NCI-H2171 treated with DMSO at 0.1 percent for 48 hours (cell line): ENCODE data around the gene TSPAN2.
A peak's percentile ranks its signal among the peaks of the same experiment; 100 is the strongest.

Source experiments
- DNase-seq: peaks from one replicate; lab custom pipeline; 2025; lab: John Stamatoyannopoulos, UW

Gene TSPAN2

DNA sequence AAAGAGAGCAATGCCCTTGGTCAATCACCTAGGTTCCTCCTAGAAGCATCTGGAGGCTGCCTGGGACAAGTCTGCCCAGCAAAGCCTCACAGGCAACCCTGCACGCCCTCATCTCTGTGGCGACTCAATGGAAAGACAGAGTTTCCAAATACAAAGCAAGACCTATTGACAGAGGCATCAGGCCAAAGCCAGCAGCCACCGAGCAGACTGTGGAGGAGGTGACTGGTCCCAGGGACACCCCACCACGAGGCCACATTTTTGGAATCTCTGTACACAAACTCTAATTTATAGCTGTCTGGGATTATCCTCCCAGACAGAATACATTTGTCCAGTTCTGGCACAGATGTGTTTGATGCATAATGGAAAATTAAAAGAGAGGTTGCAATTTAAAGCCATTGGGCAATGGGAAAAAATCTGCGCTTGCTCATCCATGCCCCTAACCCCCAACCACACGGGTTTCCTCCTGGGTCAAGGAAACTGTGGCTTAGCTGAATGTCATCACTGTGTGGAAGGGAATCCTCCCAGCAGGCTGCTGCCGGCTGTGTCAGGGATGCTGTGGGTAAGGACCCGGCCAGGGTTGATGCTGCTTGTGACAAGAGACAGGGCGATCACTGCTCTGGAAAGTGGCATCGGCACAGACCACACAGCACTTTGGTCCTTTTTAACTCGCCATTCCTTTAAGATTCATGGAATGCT is 14.3 kb downstream of the TSPAN2 start:
- no peak for DNase-seq

DNA sequence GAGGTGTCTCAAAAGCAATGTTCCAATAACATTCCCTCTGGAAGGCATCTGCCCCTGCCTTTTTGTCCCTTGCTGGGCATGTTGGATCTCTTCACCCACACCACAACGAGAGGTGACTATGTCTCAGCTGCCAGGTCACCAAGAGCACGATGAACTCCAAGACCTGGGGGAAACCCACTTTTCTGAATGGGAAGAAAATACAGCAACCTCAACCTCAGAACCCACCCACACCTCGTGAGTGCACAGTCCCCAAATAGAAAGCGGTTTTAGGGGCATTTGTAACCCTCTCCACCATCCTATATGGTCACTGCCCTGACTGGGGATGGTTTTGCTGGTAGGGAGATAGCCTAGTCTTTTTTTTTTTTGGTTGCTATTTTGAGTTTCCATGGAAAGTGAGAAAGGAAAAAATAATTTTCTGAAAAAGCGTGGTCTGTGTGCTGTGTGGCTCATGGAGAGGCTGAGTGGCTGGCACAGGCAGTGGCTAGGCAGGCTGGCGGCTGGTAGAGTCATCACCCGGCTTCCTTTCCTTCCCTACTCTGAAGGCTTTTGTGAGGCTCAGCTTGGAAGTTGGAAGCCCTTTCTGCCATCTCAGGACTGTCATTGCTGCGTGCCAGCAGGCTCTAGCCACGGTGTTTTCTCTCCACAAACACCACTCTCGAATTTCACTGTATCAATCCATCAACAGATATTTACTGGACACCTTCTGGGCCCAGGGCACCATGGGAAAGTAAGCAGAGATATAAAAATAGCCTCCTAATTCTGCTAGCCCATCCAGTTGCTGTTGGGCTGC is 15.8 kb downstream of the TSPAN2 start:
- DNase-seq: no peak

DNA sequence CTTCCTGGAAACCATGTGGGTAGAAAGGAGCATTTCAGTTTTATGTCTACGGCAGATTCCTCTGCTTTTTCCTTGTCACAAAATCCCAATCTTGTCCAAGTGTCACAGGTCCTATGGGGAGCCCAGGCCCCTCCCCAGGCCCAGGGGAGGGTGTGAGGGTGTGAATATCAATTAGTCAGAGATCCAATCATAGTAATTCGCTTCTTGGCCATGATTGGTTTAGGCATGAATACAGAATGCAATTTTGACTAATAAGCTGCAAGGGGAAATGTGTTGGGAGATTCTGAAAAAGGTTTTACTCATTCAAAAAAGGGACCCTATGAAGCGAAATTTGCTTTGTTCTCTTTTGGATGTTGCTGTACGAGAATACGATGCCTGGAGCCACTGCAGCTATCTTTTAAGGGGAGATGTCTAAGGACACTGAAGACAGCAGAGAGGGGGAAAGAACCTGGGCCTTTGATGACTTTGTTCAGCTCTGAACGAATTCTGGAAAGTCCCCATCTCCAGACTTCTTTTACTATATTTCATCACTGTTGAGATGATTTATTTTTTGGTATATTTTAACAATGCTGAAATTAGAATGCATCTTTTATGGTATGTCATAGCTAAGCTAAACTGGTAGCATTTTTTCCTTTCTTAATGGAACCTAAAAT is 18.2 kb downstream of the TSPAN2 start:
- DNase-seq: no peak

DNA sequence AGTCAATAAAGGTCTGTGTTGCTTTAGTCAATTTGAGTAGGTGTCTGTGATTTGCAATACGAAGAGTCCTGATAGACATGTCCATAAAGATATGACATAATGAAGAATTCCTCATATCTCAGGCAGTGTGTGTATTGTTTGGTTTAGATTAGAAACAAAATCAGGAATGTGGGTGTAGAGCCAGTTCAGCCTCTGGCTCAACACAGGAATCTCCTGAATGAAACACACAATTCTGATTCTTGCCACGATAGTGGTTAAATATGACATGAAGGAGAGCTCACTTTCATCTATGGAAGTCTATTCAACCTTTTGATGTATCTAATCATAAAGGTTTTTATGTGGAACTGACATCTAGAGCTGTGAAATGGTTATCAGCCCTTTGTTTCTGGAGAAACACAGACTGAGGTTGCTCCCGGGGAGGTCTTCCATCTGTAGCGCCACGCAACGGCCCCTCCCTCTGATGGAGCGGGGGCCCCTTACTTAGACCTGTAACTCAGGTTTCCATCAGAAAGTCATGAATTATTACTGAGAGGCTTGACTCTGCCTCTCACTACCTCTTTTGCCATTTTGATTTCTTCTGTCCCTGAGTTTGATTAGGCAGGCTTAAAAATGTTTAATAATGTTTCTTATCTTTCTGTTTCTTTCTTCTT is 19.5 kb downstream of the TSPAN2 start:
- no peak for DNase-seq

DNA sequence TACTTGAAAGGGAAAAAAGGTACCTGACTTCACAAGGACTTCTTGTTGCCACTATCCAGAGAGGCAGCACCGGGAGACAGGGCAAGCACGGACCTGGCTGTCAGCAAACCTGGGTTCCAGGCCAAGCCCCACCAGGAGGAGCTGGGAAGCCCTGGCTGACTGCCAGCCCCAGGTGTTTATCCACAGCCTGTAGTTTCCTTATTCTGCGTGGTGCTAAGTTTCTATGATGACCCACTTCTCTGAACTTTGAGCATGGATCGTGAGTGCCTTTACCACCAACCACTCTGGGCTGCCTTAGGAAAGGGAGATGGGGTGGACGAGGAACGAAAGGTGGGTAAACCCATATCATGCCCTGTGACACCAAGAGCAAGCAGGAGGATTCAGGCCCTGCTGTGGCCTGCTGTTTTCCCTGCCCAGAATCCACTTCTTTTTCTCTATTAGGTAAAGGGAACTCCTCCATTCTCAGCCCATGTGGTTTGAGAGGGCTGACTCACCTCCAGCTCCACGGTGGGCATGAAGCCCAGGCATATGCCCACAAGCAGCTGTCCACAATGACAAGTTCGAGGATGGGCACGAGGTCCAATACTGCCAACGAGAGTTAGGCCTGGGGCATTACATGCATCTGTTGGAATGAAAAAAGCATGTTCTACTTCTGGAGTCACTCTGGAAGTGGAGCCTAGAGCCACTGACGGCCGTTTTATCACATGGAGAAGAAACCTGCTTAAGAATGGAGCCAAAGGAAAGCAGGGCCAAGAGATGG is 20.3 kb downstream of the TSPAN2 start:
- peak; percentile 42 for DNase-seq

DNA sequence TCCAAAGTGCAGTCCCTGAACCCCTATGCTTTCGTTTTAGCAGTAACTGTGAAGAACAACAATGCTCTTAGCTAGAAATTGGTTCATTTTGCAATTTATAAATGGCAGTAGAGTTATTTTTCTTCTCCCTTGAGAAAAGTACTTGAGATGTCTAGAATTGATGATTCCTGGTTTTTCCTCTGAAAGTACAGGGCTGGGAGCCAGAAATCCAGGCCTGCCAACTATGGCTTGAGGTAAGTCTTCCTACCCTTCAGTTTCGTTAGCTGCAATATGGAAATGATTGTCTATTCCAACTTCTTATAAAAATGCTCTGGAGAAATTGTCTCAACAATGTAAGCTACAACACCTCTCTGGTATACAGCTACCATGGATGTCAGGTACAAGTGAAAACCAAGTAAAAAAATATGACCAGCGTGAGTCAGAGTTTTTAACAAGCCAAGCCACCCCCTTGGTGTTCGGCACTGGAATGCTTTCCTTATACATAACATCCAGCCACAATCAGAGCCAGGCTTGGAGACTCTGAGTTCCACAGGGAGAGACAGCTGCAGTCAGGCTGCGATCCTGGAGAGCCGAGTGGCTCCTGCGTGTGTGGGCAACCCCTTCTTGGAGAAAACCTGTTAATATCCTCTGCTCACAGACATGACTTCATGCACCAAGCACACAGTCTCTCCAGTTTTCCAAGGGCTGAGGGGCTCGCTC is 22.0 kb downstream of the TSPAN2 start:
- no peak for DNase-seq

DNA sequence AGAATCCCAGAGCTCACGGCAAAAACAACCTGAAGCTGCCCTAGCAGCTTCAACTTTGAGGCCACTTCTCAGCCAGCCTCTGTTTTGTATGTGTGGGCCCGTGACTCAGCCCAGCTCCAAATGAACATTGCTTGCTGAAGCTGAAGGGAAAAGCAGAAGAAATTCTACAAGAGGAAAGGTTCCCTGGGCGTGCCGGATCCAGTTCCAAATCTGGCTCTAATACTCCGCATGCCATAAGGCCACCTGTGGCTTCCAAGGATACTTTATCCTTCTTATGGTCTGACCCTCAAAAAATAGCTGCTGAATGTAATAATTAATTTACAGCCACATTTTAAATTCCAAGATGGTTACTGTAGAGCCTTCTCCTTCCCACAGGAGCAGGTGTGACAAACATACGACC is 24.3 kb downstream of the TSPAN2 start:
- DNase-seq: no peak

DNA sequence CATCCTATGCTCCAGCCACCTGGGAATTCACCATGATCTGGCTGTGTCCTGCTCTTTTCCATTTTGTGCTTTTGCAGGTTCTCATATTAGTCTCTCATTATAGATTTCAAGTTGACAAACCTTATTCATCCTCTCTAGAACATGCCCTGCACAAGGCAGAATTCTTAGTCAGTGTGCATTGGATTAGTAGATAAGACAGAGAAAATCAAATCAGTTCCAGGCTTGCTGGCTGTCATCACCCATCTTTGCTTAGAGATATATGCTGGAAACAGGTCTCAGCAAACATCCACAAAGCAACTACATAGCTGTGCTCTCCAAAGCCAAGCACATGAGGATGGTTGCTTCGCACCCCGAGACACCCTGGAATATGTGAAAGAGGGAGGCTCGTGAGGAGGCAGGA is 24.8 kb downstream of the TSPAN2 start:
- no peak for DNase-seq

DNA sequence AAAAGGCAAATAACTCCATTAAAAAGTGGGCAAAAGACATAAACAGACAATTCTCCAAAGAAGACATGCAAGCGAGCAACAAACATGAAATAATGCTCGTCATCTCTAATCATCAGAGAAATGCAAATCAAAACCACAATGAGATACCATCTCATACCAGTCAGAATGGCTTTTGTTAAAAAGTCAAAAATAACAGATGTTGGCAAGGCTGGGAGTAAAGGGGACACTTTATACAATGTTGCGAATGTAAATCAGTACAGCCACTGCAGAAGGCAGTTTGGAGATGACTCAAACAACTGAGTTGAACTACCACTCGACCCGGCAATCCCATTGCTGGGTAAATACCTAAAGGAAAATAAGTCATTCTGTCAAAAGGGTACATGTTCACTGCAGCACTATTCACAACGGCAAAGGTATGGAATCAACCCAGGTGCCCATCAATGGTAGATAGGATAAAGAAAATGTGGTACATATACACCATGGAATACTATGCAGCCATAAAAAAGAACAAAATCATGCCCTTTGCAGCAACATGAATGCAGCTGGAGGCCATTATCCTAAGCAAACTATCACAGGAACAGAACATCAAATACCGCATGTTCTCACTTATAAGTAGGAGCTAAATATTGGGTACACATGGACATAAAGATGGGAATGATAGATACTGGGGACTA is 25.9 kb downstream of the TSPAN2 start:
- no peak for DNase-seq

DNA sequence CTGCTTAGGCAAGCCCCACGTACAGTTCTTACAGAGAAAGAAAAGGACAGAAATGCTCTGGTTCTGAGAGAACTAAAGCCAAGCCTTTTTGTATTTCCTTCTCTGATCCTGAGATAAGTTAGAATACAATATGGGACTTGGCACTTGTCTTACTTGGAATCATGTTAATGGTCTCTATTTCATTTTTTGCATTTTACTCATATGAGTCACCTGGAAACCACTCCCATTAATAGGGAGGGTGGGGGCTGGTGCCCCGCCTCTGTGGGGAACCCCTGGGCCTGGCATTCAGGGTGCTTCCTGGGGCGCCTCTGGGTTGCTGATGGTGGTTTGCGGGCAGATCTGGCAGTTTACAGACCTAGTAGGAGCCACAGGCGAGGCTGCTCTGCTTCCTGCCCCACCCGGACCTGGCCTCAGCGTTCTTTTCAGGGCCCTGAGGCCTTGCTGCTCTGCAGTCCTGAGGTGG is 26.7 kb downstream of the TSPAN2 start:
- DNase-seq: no peak

DNA sequence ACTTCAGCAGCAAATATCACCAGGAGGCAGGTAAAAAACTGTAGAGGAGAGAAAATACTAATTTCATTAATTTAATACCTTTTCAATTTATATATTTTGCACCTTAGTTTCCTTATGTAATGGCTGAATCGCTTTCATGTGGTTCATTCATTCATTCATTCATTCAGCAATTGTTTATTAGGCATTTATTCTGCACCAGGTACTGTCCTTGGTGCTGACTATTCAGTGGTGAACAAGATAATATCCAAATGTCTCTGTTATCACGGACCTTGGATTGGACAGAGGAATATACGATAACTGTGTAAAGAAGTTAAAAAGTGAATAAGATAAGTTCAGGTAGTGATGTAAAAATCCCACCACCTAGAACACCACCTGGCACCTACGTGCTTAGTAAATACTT is 28.8 kb downstream of the TSPAN2 start:
- no peak for DNase-seq

DNA sequence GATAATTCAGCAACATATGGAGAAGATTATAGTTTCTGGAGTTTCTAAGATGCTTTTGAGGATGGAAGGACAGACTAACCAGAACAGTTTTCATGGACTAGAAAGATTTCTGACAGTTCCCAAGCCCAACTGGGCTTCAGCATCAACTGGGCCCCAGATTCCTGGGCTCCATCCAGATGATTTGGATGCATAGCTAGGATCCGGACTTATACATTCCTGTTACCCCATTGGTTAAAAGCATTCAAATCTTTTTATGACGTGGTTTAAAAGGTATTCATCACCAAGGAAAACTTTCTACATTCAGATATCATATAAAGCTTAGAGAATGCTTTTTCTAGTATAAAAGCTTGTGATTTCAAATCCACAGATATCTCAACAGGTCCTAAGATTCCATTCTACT is 30.0 kb downstream of the TSPAN2 start:
- DNase-seq: no peak

DNA sequence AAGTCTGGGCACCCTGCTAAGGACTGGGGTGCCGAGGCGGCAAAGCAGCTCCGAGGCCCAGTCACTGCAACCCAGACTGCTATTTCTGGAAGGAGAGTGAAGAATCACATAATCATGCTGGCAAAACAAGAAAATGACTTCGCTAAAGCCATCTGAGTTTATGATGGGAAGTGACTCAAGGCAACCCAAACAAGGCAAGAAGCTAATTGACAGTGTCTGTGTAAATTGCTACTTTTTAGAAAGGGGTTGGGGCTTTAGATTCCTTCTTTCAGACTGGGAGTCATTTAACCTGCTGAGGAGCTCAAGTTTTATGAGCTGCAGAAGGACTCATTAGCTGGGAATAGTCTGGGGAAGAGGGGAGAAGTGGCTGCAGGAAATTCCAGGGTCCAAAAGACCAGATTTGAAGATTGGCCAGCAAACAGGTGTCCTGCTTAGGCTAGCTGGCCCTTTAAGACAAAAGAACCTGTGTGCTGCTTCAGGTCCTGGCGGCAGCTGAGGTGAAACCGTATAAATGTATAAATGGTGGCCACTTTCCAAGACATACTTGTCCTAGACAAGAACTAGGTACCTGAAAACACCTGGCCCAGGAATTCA is 31.5 kb downstream of the TSPAN2 start:
- no peak for DNase-seq

DNA sequence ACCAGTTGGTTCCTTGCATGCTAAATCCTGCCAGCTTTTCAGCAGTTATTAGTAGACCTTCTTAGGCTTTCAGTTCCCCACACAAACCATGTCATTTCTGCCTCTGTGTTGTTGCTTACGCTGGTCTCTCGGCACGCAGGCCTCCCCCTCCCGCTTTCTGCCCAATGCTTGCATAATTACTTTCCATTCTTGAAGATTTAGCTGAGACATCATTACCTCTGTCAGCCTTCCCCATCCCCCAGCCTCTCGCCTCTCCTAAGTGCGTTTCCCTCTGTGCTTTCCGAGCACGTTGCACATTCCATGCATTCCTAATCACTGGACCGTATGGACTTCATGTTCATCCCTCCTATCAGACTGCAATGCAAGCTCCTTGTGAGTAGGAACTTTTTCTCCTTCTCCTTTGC is 32.9 kb downstream of the TSPAN2 start:
- DNase-seq: no peak

DNA sequence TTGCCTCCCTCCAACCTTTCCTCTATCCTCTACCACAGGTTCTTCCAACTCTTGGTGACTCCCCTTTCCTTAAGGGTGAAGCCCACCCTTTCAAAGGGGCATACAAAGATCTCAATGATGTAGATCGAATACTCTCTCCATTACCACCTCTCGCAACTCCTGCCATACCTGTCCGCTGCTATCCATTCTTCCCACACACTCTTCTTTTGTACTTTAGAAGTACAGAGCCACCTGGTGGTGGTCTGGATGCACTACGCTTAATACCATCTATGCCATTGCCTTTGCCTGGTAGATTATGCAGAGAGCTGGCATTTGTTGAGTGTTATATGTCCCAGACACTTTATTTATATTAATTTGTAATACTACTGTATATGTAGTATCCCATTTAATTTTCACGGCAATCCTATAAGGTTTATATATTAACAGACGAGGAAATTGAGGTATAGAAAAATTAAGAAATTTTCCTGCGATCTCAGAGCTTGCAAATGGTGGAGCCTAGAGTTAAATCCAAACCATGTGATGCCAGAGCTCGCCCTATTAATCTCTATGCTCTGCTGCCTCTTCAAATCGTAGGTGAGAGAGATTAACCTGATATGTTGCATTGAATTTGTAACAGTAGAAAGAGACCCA is 36.7 kb downstream of the TSPAN2 start:
- DNase-seq: peak; percentile 74

DNA sequence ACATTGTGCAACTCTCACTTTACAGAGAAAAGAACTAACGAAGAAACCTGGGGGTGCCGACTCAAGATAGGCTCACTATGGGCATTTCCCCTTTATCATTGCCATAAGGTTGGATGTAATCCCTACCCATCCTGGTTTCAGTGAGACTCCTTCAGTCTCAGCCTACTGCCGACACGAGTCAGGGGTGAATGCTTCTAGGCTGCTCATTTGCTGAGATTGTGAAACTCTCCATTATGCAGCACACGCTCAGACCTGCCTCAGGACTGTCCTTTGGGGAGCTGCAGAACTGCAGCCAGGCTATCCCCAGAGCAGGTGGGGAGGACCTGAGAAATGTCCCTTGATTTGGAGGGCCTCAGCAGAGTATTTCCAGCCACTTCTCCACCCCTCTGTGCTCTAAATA is 37.5 kb downstream of the TSPAN2 start:
- no peak for DNase-seq

DNA sequence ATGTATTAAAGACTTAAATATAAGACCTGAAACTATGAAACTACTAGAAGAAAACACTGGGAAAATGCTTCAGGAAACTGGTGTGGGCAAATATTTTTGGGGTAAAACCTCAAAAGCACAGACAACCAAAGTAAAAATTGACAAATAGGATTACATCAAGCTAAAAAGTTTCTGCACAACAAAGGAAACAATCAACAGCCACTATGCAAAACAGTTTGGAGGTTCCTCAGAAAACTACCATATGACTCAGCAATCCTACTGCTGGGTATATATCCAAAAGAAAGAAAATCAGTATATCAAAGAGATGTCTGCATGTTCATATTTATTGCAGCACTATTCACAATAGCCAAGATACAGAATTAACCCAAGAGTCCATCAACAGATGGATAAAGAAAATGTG is 42.6 kb downstream of the TSPAN2 start:
- DNase-seq: no peak

DNA sequence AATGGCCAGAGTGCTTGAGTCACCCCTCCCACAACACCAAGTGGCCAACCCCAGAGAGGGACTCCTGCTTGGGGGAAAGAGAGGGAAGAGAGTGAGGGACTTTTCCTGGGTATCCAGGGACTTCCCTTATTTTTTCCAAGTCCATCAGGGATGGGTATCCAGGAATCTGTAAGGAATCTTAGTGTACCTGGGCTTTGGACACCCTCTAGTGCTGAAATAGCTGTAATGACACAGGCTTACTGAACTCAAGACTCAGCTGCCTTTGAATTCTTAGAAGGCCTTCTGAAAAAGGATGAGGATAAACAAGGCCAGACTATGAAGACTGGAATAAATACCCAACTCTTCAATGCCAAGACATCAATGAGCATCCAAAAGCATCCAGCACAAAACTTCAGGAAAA is 47.6 kb downstream of the TSPAN2 start:
- peak; percentile 14 for DNase-seq

DNA sequence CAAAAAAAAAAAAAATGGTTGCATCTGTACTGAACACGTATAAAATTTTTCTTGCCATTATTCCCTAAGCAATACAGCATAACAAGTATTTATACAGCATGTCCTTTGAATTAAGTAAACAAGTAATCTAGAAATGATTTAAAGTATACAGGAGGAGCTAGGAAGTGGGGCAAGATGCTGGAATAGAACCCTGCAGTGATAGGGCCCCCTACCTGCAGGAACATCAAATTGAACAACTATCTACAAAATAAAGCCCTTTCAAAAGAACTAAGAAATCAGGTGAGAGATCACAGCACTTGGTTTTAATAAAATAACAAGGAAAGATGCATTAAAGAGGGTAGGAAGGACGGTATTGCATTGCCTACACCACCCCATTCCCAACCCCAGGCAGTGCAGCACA is 48.8 kb downstream of the TSPAN2 start:
- no peak for DNase-seq
